NB4 (cell line): ENCODE results near the gene ZGRF1.

Experiments used
- DNase-seq: peaks from one replicate; pipeline ENCODE4 v3.0.0; 2010; ENCODE audit warnings: low read depth
- H3K4me3 ChIP-seq: one replicate; pipeline ENCODE4 v1.5.1; 2011; ENCODE audit warnings: mild to moderate bottlenecking, low read depth, low read length, moderate library complexity
- MYC ChIP-seq: IDR thresholded peaks from 2 replicates; pipeline ENCODE4 v1.6.1; 2011; ENCODE audit warnings: low read depth, low read length
- POLR2A ChIP-seq: IDR thresholded peaks from 2 replicates; pipeline ENCODE4 v1.6.1; 2011; ENCODE audit warnings: mild to moderate bottlenecking; ENCODE audit not compliant: insufficient read length; ENCODE audit errors: extremely low read depth
- TF ChIP-seq, protein P1 (sequence below): IDR thresholded peaks from 2 replicates; pipeline ENCODE4 v1.6.1; 2011; ENCODE audit warnings: low read depth, low read length
- TF ChIP-seq, protein P2 (sequence below): IDR thresholded peaks from one replicate; pipeline ENCODE4 v1.5.1; 2012; ENCODE audit warnings: low read depth, low read length

Gene ZGRF1

DNA sequence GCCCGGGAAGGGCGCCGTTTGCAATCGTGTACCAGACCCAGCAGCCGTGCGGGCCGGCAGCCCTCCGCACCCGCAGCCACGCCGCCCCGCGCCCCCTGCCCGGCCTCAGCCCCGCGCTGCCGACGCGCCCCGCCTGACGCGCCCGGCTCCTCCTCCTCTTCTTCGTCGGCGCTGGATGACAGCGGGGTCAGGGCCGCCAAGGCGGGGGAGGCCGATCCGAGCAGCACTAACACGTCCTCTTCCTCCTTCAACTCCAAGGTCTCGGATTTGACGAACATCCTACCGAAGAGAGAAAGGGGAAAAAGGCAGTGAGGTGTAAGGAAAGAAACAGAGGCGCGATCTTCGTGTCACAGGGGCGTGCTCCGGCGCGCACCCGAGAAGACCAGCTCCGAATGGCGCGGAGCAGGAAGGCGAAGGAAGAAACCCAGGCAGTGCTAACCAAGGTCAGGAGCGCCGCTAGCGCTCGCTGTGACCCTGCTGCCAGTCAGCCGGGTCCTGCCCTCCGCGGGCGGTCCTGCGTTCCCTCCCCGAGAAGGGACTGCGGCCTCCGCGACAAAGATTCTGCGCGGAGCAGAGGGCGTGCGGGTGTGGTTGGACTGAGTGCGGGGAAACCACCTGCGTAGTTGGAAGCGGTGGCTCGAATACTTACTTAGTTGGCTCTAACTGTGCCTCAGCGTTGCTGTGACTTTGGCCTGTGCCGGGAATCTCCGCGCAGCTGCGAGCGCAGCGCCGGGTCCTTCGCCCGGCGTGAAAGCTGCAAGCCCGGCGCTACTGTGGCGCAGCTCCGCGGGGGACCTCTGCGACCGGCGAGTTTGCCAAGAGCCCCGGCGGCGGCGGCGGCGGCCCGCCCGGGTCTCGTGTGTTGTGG lies 121.3 kb downstream of the ZGRF1 start:
- TF ChIP-seq POLR2A (no peak), MYC (no peak)
- TF ChIP-seq, protein P1, sequence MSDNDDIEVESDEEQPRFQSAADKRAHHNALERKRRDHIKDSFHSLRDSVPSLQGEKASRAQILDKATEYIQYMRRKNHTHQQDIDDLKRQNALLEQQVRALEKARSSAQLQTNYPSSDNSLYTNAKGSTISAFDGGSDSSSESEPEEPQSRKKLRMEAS, result no peak
- TF ChIP-seq, protein P2, sequence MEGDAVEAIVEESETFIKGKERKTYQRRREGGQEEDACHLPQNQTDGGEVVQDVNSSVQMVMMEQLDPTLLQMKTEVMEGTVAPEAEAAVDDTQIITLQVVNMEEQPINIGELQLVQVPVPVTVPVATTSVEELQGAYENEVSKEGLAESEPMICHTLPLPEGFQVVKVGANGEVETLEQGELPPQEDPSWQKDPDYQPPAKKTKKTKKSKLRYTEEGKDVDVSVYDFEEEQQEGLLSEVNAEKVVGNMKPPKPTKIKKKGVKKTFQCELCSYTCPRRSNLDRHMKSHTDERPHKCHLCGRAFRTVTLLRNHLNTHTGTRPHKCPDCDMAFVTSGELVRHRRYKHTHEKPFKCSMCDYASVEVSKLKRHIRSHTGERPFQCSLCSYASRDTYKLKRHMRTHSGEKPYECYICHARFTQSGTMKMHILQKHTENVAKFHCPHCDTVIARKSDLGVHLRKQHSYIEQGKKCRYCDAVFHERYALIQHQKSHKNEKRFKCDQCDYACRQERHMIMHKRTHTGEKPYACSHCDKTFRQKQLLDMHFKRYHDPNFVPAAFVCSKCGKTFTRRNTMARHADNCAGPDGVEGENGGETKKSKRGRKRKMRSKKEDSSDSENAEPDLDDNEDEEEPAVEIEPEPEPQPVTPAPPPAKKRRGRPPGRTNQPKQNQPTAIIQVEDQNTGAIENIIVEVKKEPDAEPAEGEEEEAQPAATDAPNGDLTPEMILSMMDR, result no peak
- H3K4me3 ChIP-seq, result peak overlapping the region; percentile 54
- DNase-seq, result peak; percentile 64

DNA sequence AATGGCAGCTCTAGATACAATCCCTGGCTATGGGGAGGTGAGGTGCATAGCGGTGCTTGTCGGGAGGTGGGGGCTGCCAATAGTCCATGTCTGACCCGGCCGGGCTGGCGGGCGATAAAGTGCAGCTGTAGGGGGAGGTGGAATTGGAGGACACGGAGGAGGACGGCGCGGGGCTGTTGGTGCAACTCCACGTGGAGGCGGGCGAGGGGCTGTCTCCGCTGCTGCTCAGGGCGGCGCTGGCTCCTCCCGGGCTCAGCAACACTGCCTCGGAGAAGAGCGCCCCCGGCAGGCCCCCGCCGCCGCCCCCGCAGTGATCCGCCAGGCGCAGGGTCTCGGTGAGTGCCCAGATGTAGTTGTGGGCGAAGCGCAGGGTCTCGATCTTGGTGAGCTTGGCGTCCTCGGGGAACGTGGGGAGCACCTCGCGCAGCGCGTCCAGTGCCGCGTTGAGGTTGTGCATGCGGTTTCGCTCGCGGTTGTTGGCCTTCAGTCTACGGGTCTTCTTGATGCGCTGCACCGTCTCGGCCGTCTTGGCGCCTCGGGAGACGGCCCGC lies 122.0 kb downstream of the ZGRF1 start:
- no peak overlapping the region for H3K4me3 ChIP-seq
- no peak for DNase-seq
- TF ChIP-seq, protein P2, result no peak
- TF ChIP-seq POLR2A (no peak), MYC (no peak)
- TF ChIP-seq, protein P1, result no peak

DNA sequence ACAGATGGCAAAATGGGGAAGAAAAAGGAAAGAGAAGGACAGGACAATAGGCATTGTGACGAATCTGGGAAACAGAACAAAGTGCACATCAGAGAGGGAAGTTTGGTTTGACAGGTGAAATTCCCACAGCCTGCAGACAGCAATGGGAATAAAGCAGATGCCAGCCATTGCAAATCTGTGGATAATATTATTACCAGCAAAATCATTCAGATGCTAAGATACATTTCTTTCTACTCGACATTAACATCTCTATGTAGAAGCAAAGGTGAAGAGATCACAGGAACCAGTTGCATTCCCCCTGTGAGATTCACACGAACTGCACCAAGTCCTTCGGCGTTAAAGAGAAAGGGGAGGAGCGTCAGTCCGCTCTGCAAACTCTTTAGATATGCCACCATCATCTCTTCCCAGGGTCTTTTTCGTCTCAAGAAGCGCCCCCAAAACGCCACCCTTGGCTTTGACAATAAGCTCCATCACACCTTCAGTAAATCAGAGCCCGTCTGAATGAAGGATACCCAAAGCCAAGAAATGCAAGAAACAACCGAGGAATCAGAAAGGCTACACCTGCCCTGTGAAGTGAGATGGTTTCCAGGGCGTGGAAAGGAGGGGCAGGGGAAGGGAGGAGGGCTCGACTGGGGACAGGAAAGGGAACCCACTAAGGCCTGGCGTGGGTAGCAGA lies 122.6 kb downstream of the ZGRF1 start:
- TF ChIP-seq, protein P1, result no peak
- TF ChIP-seq, protein P2, result no peak
- TF ChIP-seq MYC, result no peak
- no peak for TF ChIP-seq POLR2A
- H3K4me3 ChIP-seq, result no peak overlapping the region
- DNase-seq, result no peak

DNA sequence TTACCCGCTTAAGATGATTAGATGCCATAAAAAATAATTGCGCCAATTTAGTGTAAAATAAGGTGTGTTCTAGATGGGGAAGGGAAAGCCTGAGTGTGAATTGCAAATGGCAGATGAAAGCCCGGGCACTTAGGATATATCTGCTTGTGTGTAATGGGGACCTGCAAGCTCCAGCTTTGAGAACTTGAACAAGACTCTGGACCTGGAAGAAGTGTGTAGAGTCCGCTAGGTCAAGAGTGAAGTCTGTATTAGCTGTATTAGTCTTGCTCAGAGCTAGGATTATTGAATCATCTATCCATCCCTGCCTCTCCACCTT lies 124.9 kb downstream of the ZGRF1 start:
- DNase-seq, result no peak
- no peak for TF ChIP-seq MYC
- TF ChIP-seq, protein P2, result no peak
- TF ChIP-seq, protein P1, result no peak
- no peak for TF ChIP-seq POLR2A
- no peak overlapping the region for H3K4me3 ChIP-seq

DNA sequence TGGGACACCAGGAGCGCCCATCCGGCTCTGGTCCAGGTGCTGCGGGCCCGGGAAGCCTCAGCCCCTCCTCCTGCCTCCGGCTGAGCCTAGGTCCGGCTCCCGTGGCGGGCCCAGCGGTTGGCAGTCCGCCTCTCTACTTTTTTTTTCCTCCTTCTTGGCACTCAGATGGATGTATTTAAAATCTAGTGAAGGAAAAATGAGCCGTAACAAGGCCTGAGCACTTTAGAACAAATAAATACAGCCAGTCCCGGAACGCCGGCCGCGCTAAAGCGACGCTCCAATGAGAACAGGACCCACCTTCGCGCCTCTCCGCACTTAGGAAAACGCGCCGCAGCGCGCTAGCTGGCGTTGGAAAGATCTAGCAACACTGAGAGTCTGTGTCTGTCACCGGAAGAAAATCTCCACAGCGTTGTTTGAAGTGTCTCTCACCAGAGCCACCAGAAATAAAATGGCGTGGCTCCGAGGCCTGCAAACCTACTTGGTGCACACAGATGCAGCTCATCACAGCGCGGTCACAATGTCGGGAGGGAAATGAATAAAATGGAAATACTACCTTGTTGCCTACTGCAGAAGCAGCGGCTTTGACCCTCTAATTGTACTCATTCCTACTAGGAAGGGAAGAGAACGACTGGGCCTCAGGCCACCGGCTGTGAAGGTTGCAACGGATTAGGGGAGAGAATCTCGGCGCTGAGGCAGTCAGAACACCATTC lies 125.5 kb downstream of the ZGRF1 start:
- no peak overlapping the region for H3K4me3 ChIP-seq
- DNase-seq, result no peak
- TF ChIP-seq, protein P1, result no peak
- no peak for TF ChIP-seq POLR2A
